OCI-LY7 (cell line): ENCODE data around the gene PRIM2. TPM values are rescaled to one million over a fixed set of nuclear protein-coding genes. Genes with fewer than 3 reads are reported as not detected.
"Not testable (repeated sequence)": the region's sequence is repeated elsewhere in the genome, so short reads cannot be mapped to it uniquely, and the experiment has no call there.

ENCODE experiments used
- BruUV-seq: library from RNA; stranded (reverse); fragments of 400-500 nt; replicated peaks from 2 replicates; lab custom pipeline; 2021; lab: Mats Ljungman, UMichigan
- CTCF ChIA-PET: fragments of 300-600 bp; sonication (Branson Sonifier 250); formaldehyde crosslinking; loops from one replicate; lab custom pipeline; 2022; ENCODE audit warnings: antibody characterized with exemption; ENCODE audit not compliant: unreplicated experiment; lab: Charles Lee
- POLR2A ChIA-PET: fragments of 300-600 bp; sonication (Branson Sonifier 250); formaldehyde crosslinking; loops from one replicate; lab custom pipeline; 2022; ENCODE audit warnings: antibody characterized with exemption; lab: Charles Lee
- DNase-seq: peaks from one replicate; pipeline ENCODE4 v3.0.0-alpha.2; 2015; ENCODE audit warnings: low spot score
- H2AFZ ChIP-seq: fragments of 200-600 bp; sonication (generic), shearing (Covaris generic); 2 replicates; pipeline ENCODE4 v1.6.1; 2014; ENCODE audit warnings: mild to moderate bottlenecking, antibody characterized with exemption, low read length, moderate library complexity
- H3K27ac ChIP-seq: fragments of 200-600 bp; sonication (generic); 2 replicates; pipeline ENCODE4 v1.5.1; 2014; ENCODE audit warnings: mixed run types, low read depth, mild to moderate bottlenecking, moderate library complexity, low read length, inconsistent platforms; ENCODE audit not compliant: poor library complexity, severe bottlenecking
- H3K36me3 ChIP-seq: fragments of 200-600 bp; sonication (generic); 2 replicates; pipeline ENCODE4 v1.6.1; 2014; ENCODE audit warnings: mild to moderate bottlenecking, antibody characterized with exemption, low read length, moderate library complexity, mixed read lengths; ENCODE audit not compliant: insufficient read depth
- H3K4me1 ChIP-seq: fragments of 200-600 bp; sonication (generic); 2 replicates; pipeline ENCODE4 v1.5.1; 2014; ENCODE audit warnings: mild to moderate bottlenecking, low read length; ENCODE audit not compliant: insufficient read depth, poor library complexity, severe bottlenecking
- H3K4me2 ChIP-seq: fragments of 200-600 bp; sonication (generic); 2 replicates; pipeline ENCODE4 v1.6.1; 2014; ENCODE audit warnings: mild to moderate bottlenecking, low read length
- H3K4me3 ChIP-seq: fragments of 200-600 bp; sonication (generic); 2 replicates; pipeline ENCODE4 v1.5.1; 2014; ENCODE audit warnings: mild to moderate bottlenecking, low read depth, low read length; ENCODE audit not compliant: poor library complexity, severe bottlenecking
- H3K79me2 ChIP-seq: fragments of 200-600 bp; sonication (generic); 2 replicates; pipeline ENCODE4 v1.6.1; 2016; ENCODE audit warnings: low read depth, mild to moderate bottlenecking, low read length, moderate library complexity, mixed read lengths; ENCODE audit not compliant: insufficient read depth
- H3K9me2 ChIP-seq: fragments of 200-600 bp; sonication (generic); 2 replicates; pipeline ENCODE4 v1.6.1; 2016; ENCODE audit warnings: mild to moderate bottlenecking, low read length, mixed read lengths; ENCODE audit not compliant: insufficient read depth
- H3K9me3 ChIP-seq: fragments of 200-600 bp; sonication (generic); 2 replicates; pipeline ENCODE4 v1.6.1; 2014; ENCODE audit warnings: mild to moderate bottlenecking, mixed run types, low read length, mixed read lengths
- H4K20me1 ChIP-seq: fragments of 200-600 bp; sonication (generic); 2 replicates; pipeline ENCODE4 v1.6.1; 2014; ENCODE audit warnings: mild to moderate bottlenecking, antibody characterized with exemption, low read length, moderate library complexity, mixed read lengths; ENCODE audit not compliant: insufficient read depth
- CTCF ChIP-seq: fragments of 200-600 bp; sonication (generic); conservative IDR thresholded peaks from 2 replicates; pipeline ENCODE4 v1.5.1; 2014; ENCODE audit warnings: mild to moderate bottlenecking, antibody characterized with exemption, low read length, moderate library complexity, mixed read lengths
- EZH2phosphoT487 ChIP-seq: fragments of 200-600 bp; sonication (generic); IDR thresholded peaks from 2 replicates; pipeline ENCODE4 v1.6.1; 2018; ENCODE audit warnings: low read depth, borderline replicate concordance, mild to moderate bottlenecking, mixed run types, antibody characterized with exemption, low read length, moderate library complexity, mixed read lengths
- intact Hi-C: fragments of 100-400 bp; cut with micrococcal nuclease; formaldehyde crosslinking; loops from one replicate; pipeline ENCODE4 v1.10.0; 2022; ENCODE audit not compliant: unreplicated experiment
- total RNA-seq, 2 experiments: library from RNA; depleted of rRNA in 1 of 2; stranded (reverse); fragments of >200 nt in 1 of 2; shearing (Covaris generic) in 1 of 2; gene quantifications; 2 replicates each; pipeline ENCODE4 v1.2.3, GENCODE V29; 2014 to 2022

Gene PRIM2
- total RNA-seq, 2 experiments from 2014 or later, result 28.6 to 41.4 TPM

GRCh38 chr6:57293472-57293871 is 24.0 kb upstream of the PRIM2 start:
- CTCF ChIA-PET, H3K9me3 ChIP-seq, intact Hi-C loops, POLR2A ChIA-PET, H3K27ac ChIP-seq, BruUV-seq, H4K20me1 ChIP-seq, H3K36me3 ChIP-seq, H3K4me2 ChIP-seq, H3K4me1 ChIP-seq, H3K79me2 ChIP-seq, H2AFZ ChIP-seq, DNase-seq, H3K9me2 ChIP-seq, H3K4me3 ChIP-seq: not testable (repeated sequence)

GRCh38 chr6:57294862-57295445 is 22.5 kb upstream of the PRIM2 start:
- H4K20me1 ChIP-seq, result no peaks in the 10 kb centered on the region
- no peak overlapping the region for H3K4me2 ChIP-seq
- no peaks in the 10 kb centered on the region for H3K9me3 ChIP-seq
- no TSS peak for BruUV-seq
- H3K27ac ChIP-seq, result no peak overlapping the region
- no peak overlapping the region for H3K4me3 ChIP-seq
- DNase-seq, result no peak
- no peak overlapping the region for H2AFZ ChIP-seq
- H3K79me2 ChIP-seq, result no peaks in the 10 kb centered on the region
- H3K4me1 ChIP-seq, result no peaks in the 10 kb centered on the region
- H3K36me3 ChIP-seq, result no peaks in the 10 kb centered on the region
- POLR2A ChIA-PET, result interaction anchor here (0.7 to 1.3 kb wide), 3 partner anchors 18 to 73 kb away, joined by 3 to 5 read pairs (median 4); no protein-coding TSS in a partner anchor
- intact Hi-C loops, result no loop called here
- CTCF ChIA-PET, result no interaction called here
- no peak for TF ChIP-seq EZH2phosphoT487
- no peak for TF ChIP-seq CTCF
- H3K9me2 ChIP-seq, result no peaks in the 10 kb centered on the region

- Histone ChIP-seq H3K27ac (no peak overlapping the region), H3K4me2 (no peak overlapping the region), H3K4me1 (no peaks in the 10 kb centered on the region), H2AFZ (no peak overlapping the region), H3K9me3 (no peaks in the 10 kb centered on the region), H3K4me3 (no peak overlapping the region), H3K36me3 (no peaks in the 10 kb centered on the region), H3K9me2 (no peaks in the 10 kb centered on the region), H4K20me1 (no peaks in the 10 kb centered on the region), H3K79me2 (no peaks in the 10 kb centered on the region)
- BruUV-seq, result no TSS peak
- POLR2A ChIA-PET, result no interaction called here
- intact Hi-C loops, result no loop called here
- CTCF ChIA-PET, result no interaction called here
- DNase-seq, result no peak
- no peak for TF ChIP-seq EZH2phosphoT487
- TF ChIP-seq CTCF, result no peak
Observed at GRCh38 chr6:57297505-57297904, 19.9 kb upstream of the PRIM2 start.
